Fibroblast of villous mesenchyme (primary cell): Measurements from ENCODE around the gene CCL13. TPM values are rescaled to one million over a fixed set of nuclear protein-coding genes. Genes with fewer than 3 reads are reported as not detected.

Source experiments
- total RNA-seq: library from RNA; depleted of rRNA; stranded (reverse); fragments of >200 nt; gene quantifications from 2 replicates; pipeline ENCODE4 v1.2.3, GENCODE V29; 2012

Gene CCL13
- total RNA-seq, 1 donor = not detected

Other genes with a start within 250 kb of the CCL13 start
- 63.8 and 99.3 TPM in 2 replicates for gene CCL2, start 101.2 kb upstream of the CCL13 start, total RNA-seq
- 0.43 TPM in 1 of 2 replicates, not detected in the other for gene CCL7, start 86.3 kb upstream of the CCL13 start, total RNA-seq
- gene CCL11, start 70.7 kb upstream of the CCL13 start, total RNA-seq = not detected in 2 replicates
- gene CCL8, start 37.0 kb upstream of the CCL13 start, total RNA-seq = not detected in 2 replicates
- gene CCL1, start 6.8 kb downstream of the CCL13 start, total RNA-seq = not detected in 2 replicates
- gene TMEM132E, start 223.1 kb downstream of the CCL13 start, total RNA-seq = under 0.01 TPM in 1 of 2 replicates, not detected in the other